H9 (cell line): ENCODE results near the gene CERS6. TPM values are rescaled to one million over a fixed set of nuclear protein-coding genes. Genes with fewer than 3 reads are reported as not detected.

Experiments used
- DNase-seq: peaks from one replicate; pipeline ENCODE4 v3.0.0-alpha.2; 2017
- H2AFZ ChIP-seq: one replicate; pipeline ENCODE4 v1.6.1; 2013; ENCODE audit warnings: mild to moderate bottlenecking, low read length, control low read depth, moderate library complexity
- H2AK5ac ChIP-seq: 2 replicates; pipeline ENCODE4 v1.6.1; 2013; ENCODE audit warnings: low read length, control low read depth, mixed read lengths; ENCODE audit not compliant: insufficient read length
- H2BK120ac ChIP-seq: one replicate; pipeline ENCODE4 v1.6.1; 2013; ENCODE audit warnings: low read depth, mild to moderate bottlenecking, low read length, control low read depth, inconsistent platforms; ENCODE audit not compliant: poor library complexity, severe bottlenecking
- H2BK12ac ChIP-seq: 2 replicates; pipeline ENCODE4 v1.6.1; 2013; ENCODE audit warnings: low read length, control low read depth, mixed read lengths, low read depth; ENCODE audit not compliant: insufficient read length
- H2BK15ac ChIP-seq: 2 replicates; pipeline ENCODE4 v1.6.1; 2013; ENCODE audit warnings: low read depth, low read length, control low read depth
- H2BK20ac ChIP-seq: one replicate; pipeline ENCODE4 v1.6.1; 2013; ENCODE audit warnings: low read depth, mild to moderate bottlenecking, low read length, control low read depth, inconsistent platforms; ENCODE audit not compliant: poor library complexity, severe bottlenecking
- H2BK5ac ChIP-seq: 2 replicates; pipeline ENCODE4 v1.6.1; 2013; ENCODE audit warnings: low read length, control low read depth, mixed read lengths; ENCODE audit not compliant: insufficient read length
- H3K14ac ChIP-seq: 2 replicates; pipeline ENCODE4 v1.6.1; 2013; ENCODE audit warnings: low read length, control low read depth; ENCODE audit not compliant: insufficient read depth
- H3K18ac ChIP-seq: 2 replicates; pipeline ENCODE4 v1.6.1; 2013; ENCODE audit warnings: low read depth, mild to moderate bottlenecking, mixed read lengths, low read length, control low read depth; ENCODE audit not compliant: insufficient read length
- H3K23ac ChIP-seq: 2 replicates; pipeline ENCODE4 v1.6.1; 2013; ENCODE audit warnings: low read length, control low read depth, mixed read lengths, low read depth; ENCODE audit not compliant: insufficient read length
- H3K23me2 ChIP-seq: 2 replicates; pipeline ENCODE4 v1.6.1; 2013; ENCODE audit warnings: low read depth, mild to moderate bottlenecking, mixed read lengths, low read length, control low read depth; ENCODE audit not compliant: insufficient read length, poor library complexity, severe bottlenecking
- H3K27ac ChIP-seq: 2 replicates; pipeline ENCODE4 v1.5.1; 2013; ENCODE audit warnings: low read length, control low read depth, mixed read lengths, low read depth; ENCODE audit not compliant: insufficient read length
- H3K27me3 ChIP-seq: 2 replicates; pipeline ENCODE4 v1.6.1; 2013; ENCODE audit warnings: low read length, control low read depth, inconsistent platforms; ENCODE audit not compliant: insufficient read depth
- H3K4ac ChIP-seq: 2 replicates; pipeline ENCODE4 v1.6.1; 2013; ENCODE audit warnings: low read depth, mild to moderate bottlenecking, control low read depth, inconsistent platforms, low read length, moderate library complexity
- H3K4me1 ChIP-seq: 2 replicates; pipeline ENCODE4 v1.6.1; 2013; ENCODE audit warnings: low read length, control low read depth, inconsistent platforms; ENCODE audit not compliant: insufficient read depth
- H3K4me2 ChIP-seq: 2 replicates; pipeline ENCODE4 v1.6.1; 2013; ENCODE audit warnings: low read length, control low read depth, mixed read lengths; ENCODE audit not compliant: insufficient read length, insufficient read depth
- H3K56ac ChIP-seq: 2 replicates; pipeline ENCODE4 v1.6.1; 2013; ENCODE audit warnings: low read depth, mild to moderate bottlenecking, mixed read lengths, low read length, control low read depth; ENCODE audit not compliant: insufficient read length
- H3K79me1 ChIP-seq: 2 replicates; pipeline ENCODE4 v1.6.1; 2013; ENCODE audit warnings: low read depth, mild to moderate bottlenecking, moderate library complexity, low read length, control low read depth, inconsistent platforms; ENCODE audit not compliant: insufficient read depth, poor library complexity, severe bottlenecking
- H3K79me2 ChIP-seq: 2 replicates; pipeline ENCODE4 v1.6.1; 2013; ENCODE audit warnings: low read length, control low read depth, inconsistent platforms; ENCODE audit not compliant: insufficient read depth
- H3K9ac ChIP-seq: 2 replicates; pipeline ENCODE4 v1.6.1; 2013; ENCODE audit warnings: low read length, control low read depth, mixed read lengths; ENCODE audit not compliant: insufficient read length; ENCODE audit errors: extremely low read depth
- H3K9me3 ChIP-seq: one replicate; pipeline ENCODE4 v1.6.1; 2013; ENCODE audit warnings: low read depth, low read length, inconsistent platforms; ENCODE audit not compliant: control insufficient read depth
- H3T11ph ChIP-seq: one replicate; pipeline ENCODE4 v1.6.1; 2013; ENCODE audit warnings: mild to moderate bottlenecking, low read length, control low read depth, inconsistent platforms
- H4K20me1 ChIP-seq: one replicate; pipeline ENCODE4 v1.6.1; 2013; ENCODE audit not compliant: control insufficient read depth, insufficient read length, insufficient read depth
- H4K5ac ChIP-seq: 2 replicates; pipeline ENCODE4 v1.6.1; 2013; ENCODE audit warnings: low read depth, mild to moderate bottlenecking, mixed read lengths, low read length, control low read depth; ENCODE audit not compliant: insufficient read length
- H4K8ac ChIP-seq: replicated peaks from 2 replicates; pipeline ENCODE4 v1.6.1; 2013; ENCODE audit warnings: low read length, control low read depth, mixed read lengths, low read depth; ENCODE audit not compliant: insufficient read length
- H4K91ac ChIP-seq: 2 replicates; pipeline ENCODE4 v1.6.1; 2013; ENCODE audit warnings: low read depth, mild to moderate bottlenecking, moderate library complexity, mixed read lengths, low read length, control low read depth; ENCODE audit not compliant: insufficient read length
- H3K27ac Mint-ChIP-seq, 3 experiments: 2 replicates in 2 of 3; 3 replicates in 1 of 3; pipeline ENCODE4 v1.8.0; 2020 to 2021; ENCODE audit warnings: mixed read lengths in 3 of 3, mild to moderate bottlenecking in 1 of 3, moderate library complexity in 1 of 3
- H3K27me3 Mint-ChIP-seq: 2 replicates; pipeline ENCODE4 v1.8.0; 2021; ENCODE audit warnings: low read depth, mild to moderate bottlenecking, moderate library complexity, mixed read lengths
- H3K36me3 Mint-ChIP-seq, 3 experiments: 2 replicates in 2 of 3; 3 replicates in 1 of 3; pipeline ENCODE4 v1.8.0; 2020 to 2021; ENCODE audit warnings: low read depth in 3 of 3, mixed read lengths in 3 of 3; ENCODE audit not compliant: insufficient read depth in 1 of 3
- H3K4me1 Mint-ChIP-seq, 2 experiments: 2 replicates each; pipeline ENCODE4 v1.8.0; 2020; ENCODE audit warnings: mixed read lengths in 2 of 2
- H3K4me3 Mint-ChIP-seq, 2 experiments: 2 replicates in 1 of 2; 3 replicates in 1 of 2; pipeline ENCODE4 v1.8.0; 2020 to 2021; ENCODE audit warnings: mild to moderate bottlenecking in 2 of 2, mixed read lengths in 2 of 2, moderate library complexity in 1 of 2
- H3K9me3 Mint-ChIP-seq, 2 experiments: 2 replicates in 1 of 2; 3 replicates in 1 of 2; pipeline ENCODE4 v1.8.0; 2020; ENCODE audit warnings: mild to moderate bottlenecking in 2 of 2, mixed read lengths in 2 of 2, moderate library complexity in 1 of 2
- CTCF ChIP-seq: fragments of 200-600 bp; sonication (generic); conservative IDR thresholded peaks from 3 replicates; pipeline ENCODE4 v1.8.0; 2021; ENCODE audit warnings: antibody characterized with exemption, mild to moderate bottlenecking
- WGBS: extraction: QIAGEN DNeasy Blood & Tissue Kit; methylation state at CpG from one replicate; pipeline ENCODE4 v1.1.7; 2013; ENCODE audit warnings: missing lambda C conversion rate, low lambda C conversion rate, mixed read lengths; ENCODE audit not compliant: insufficient read length; ENCODE audit errors: extremely low coverage; 5-methylcytosine and 5-hydroxymethylcytosine counted together
- total RNA-seq: library from RNA; stranded (reverse); gene quantifications from 2 replicates; pipeline ENCODE4 v1.2.1, GENCODE V29; 2021

The CERS6 gene
- total RNA-seq, 1 experiment from 2014 or later: 17.7 TPM

GRCh38 chr2:168536925-168537466 lies 80.9 kb downstream of the CERS6 start:
- Histone ChIP-seq H3K14ac (no peak overlapping the region), H3K23me2 (no peaks in the 10 kb centered on the region), H4K8ac (no peak overlapping the region), H4K91ac (no peak overlapping the region), H2BK5ac (no peak overlapping the region), H2AK5ac (no peak overlapping the region), H3K27ac (no peak overlapping the region), H3K9me3 (peaks cover 5% of the 10 kb centered on the region), H4K5ac (no peak overlapping the region), H3K23ac (no peak overlapping the region), H4K20me1 (no peaks in the 10 kb centered on the region), H3K79me1 (peaks cover 3% of the 10 kb centered on the region), H2BK120ac (no peak overlapping the region), H2BK12ac (no peak overlapping the region), H3K4me2 (no peak overlapping the region), H3K9ac (no peak overlapping the region), H2AFZ (no peak overlapping the region), H3K4ac (no peak overlapping the region), H2BK15ac (no peak overlapping the region), H3K4me1 (no peaks in the 10 kb centered on the region; the same call in 1 of the 2 replicates), H3K79me2 (0 out of 2 replicates have a peak, but pooled peaks cover 3% of the 10 kb centered on the region), H3T11ph (no peak overlapping the region), H3K56ac (no peak overlapping the region), H3K27me3 (no peaks in the 10 kb centered on the region), H2BK20ac (no peak overlapping the region), H3K18ac (no peak overlapping the region)
- DNase-seq: no peak
- no CpG with 5 or more reads among the region's 2 CpGs for whole genome bisulfite sequencing
- TF ChIP-seq CTCF: no peak
- Mint-ChIP-seq H3K27ac (no peak overlapping the region), H3K9me3 (peaks cover 12 to 15% of the 10 kb centered on the region in 2 experiments), H3K4me3 (no peak overlapping the region), H3K36me3 (peaks cover 6 to 23% (median 23%) of the 10 kb centered on the region in 3 experiments), H3K27me3 (no peaks in the 10 kb centered on the region), H3K4me1 (peaks cover 24 to 31% of the 10 kb centered on the region in 2 experiments)
